Measurements from ENCODE around the gene GALNT9. TPM values are rescaled to one million over a fixed set of nuclear protein-coding genes. Genes with fewer than 3 reads are reported as not detected.

Gene GALNT9
- total and polyA plus RNA-seq, 2 donors (not counting 1 experiment from before 2014, with no cell fraction given) = 0.71 to 2.4 TPM

DNA sequence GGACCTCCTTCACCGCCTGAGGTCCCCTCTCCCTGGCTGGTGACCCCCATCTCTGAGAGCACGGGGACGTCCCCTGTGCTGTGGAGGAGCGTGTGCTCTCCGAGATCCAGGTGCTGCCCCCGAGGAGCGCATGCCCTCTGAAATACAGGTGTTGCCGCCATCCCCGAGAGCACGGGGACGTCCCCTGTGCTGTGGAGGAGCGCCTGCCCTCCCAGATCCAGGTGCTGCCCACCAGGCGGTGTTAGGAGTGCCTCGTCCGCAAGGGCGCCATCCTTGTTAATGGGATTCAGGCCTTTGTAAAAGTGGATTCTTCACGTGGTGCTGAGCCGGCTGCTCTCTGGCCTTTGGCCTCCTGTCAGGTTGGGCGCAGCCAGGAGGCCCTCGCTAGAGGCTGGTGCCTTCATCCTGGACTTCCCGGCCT, 175.0 kb downstream of the GALNT9 start:
- H3K4me1 Mint-ChIP-seq = peaks cover 9% of the 10 kb centered on the region
- 68% methylated on average over 18 of the region's 21 CpGs for whole genome bisulfite sequencing (ENCODE audit: insufficient coverage)
- H3K4me3 Mint-ChIP-seq = peak overlapping the region; percentile 54
- Histone ChIP-seq H3K4me3 (ENCODE audit: control extremely low read depth in 1 of 5, extremely low read depth in 1 of 5, insufficient read depth in 1 of 5, low read depth in 2 of 5, low read length in 4 of 5) (peak overlapping the region in 1 of 5 experiments; percentile 37), H2AFZ (ENCODE audit: insufficient read depth, low read depth, low read length, poor library complexity, severe bottlenecking) (peak overlapping the region; percentile 39), H3K27me3 (replicated peaks in 1 of 4; ENCODE audit: control extremely low read depth in 1 of 4, control insufficient read depth in 3 of 4, insufficient read depth in 4 of 4, low read length in 3 of 4) (no peaks in the 10 kb centered on the region), H3K27ac (ENCODE audit: low read length in 2 of 2) (no peak overlapping the region), H3K9me3 (ENCODE audit: control extremely low read depth in 1 of 3, control insufficient read depth in 2 of 3, insufficient read depth in 1 of 3, low read length in 2 of 3) (no peaks in the 10 kb centered on the region), H3K9ac (ENCODE audit: low read length) (peak overlapping the region; percentile 32), H4K20me1 (ENCODE audit: control insufficient read depth, insufficient read depth, low read length, poor library complexity, severe bottlenecking) (peaks cover 13% of the 10 kb centered on the region), H3K4me1 (ENCODE audit: control insufficient read depth in 2 of 2, insufficient read depth in 2 of 2, low read length in 2 of 2) (peaks cover 3 to 11% of the 10 kb centered on the region in 2 donors), H3K36me3 (replicated peaks in 1 of 2; ENCODE audit: control extremely low read depth in 1 of 2, control insufficient read depth in 1 of 2, extremely low read depth in 1 of 2, insufficient read depth in 2 of 2, low read length in 1 of 2) (peaks cover 7 to 38% of the 10 kb centered on the region in 2 experiments), H3K4me2 (replicated peaks; ENCODE audit: low read depth, low read length, poor library complexity, severe bottlenecking) (peak overlapping the region; percentile 64), H3K79me2 (ENCODE audit: control insufficient read depth, insufficient read depth, low read length) (peaks cover 17% of the 10 kb centered on the region)
- ChIA-PET CTCF (interaction anchor here (0.6 to 2.4 kb wide), 25 partner anchors 9 to 484 kb away, joined by 3 to 55 read pairs (median 5); partner anchors contain the start of gene P2RX2), POLR2A (interaction anchor here (1.0 kb wide), 1 partner anchor 461 kb away, joined by 3 read pairs; no protein-coding TSS in a partner anchor)
- intact Hi-C loops (cut with micrococcal nuclease) = loop anchor here (1.0 to 2.0 kb wide), 4 partner anchors 35 to 407 kb away; no protein-coding TSS in a partner anchor
- H3K27me3 Mint-ChIP-seq = no peaks in the 10 kb centered on the region
- no peaks in the 10 kb centered on the region for H3K9me3 Mint-ChIP-seq (ENCODE audit: insufficient read depth)
- no peak for DNase-seq
- ATAC-seq (ENCODE audit: low read depth) = no peak
- TF ChIP-seq, protein P1, sequence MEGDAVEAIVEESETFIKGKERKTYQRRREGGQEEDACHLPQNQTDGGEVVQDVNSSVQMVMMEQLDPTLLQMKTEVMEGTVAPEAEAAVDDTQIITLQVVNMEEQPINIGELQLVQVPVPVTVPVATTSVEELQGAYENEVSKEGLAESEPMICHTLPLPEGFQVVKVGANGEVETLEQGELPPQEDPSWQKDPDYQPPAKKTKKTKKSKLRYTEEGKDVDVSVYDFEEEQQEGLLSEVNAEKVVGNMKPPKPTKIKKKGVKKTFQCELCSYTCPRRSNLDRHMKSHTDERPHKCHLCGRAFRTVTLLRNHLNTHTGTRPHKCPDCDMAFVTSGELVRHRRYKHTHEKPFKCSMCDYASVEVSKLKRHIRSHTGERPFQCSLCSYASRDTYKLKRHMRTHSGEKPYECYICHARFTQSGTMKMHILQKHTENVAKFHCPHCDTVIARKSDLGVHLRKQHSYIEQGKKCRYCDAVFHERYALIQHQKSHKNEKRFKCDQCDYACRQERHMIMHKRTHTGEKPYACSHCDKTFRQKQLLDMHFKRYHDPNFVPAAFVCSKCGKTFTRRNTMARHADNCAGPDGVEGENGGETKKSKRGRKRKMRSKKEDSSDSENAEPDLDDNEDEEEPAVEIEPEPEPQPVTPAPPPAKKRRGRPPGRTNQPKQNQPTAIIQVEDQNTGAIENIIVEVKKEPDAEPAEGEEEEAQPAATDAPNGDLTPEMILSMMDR (IDR thresholded peaks at IDR 0.05) = no peak
- TF ChIP-seq EZH2 (IDR thresholded peaks at IDR 0.05; ENCODE audit: borderline replicate concordance, insufficient read depth, low read depth, low read length, poor library complexity, severe bottlenecking) = no peak
- no peak overlapping the region for H3K27ac Mint-ChIP-seq

Data from B cell (primary cell).